Measurements from ENCODE around the gene LIX1. TPM values are rescaled to one million over a fixed set of nuclear protein-coding genes. Genes with fewer than 3 reads are reported as not detected.

The LIX1 gene
- total RNA-seq, 1 donor from 2014 or later: not detected

GRCh38 chr5:97136475-97136874 is 5.9 kb downstream of the LIX1 start:
- Mint-ChIP-seq H3K36me3 (ENCODE audit: low read depth) (no peaks in the 10 kb centered on the region), H3K4me3 (ENCODE audit: low read depth) (no peak overlapping the region), H3K27me3 (ENCODE audit: low read depth) (peaks cover 22% of the 10 kb centered on the region)

GRCh38 chr5:97135868-97136267 is 6.5 kb downstream of the LIX1 start:
- Mint-ChIP-seq H3K27ac (no peak overlapping the region), H3K36me3 (ENCODE audit: low read depth) (no peaks in the 10 kb centered on the region), H3K27me3 (ENCODE audit: low read depth) (peaks cover 19% of the 10 kb centered on the region), H3K4me1 (ENCODE audit: low read depth) (peaks cover 21% of the 10 kb centered on the region), H3K4me3 (ENCODE audit: low read depth) (no peak overlapping the region), H3K9me3 (no peaks in the 10 kb centered on the region)
- DNase-seq (ENCODE audit: low spot score): no peak
- intact Hi-C loops (cut with micrococcal nuclease): loop anchor here (2.0 to 5.0 kb wide), 2 partner anchors 41 to 204 kb away; no protein-coding TSS in a partner anchor

More at GRCh38 chr5:97136475-97136874, 5.9 kb downstream of the LIX1 start:
- DNase-seq (ENCODE audit: low spot score): no peak
- intact Hi-C loops (cut with micrococcal nuclease): loop anchor here (5.0 kb wide), 1 partner anchor 204 kb away; no protein-coding TSS in a partner anchor
- Mint-ChIP-seq H3K9me3 (no peaks in the 10 kb centered on the region), H3K27ac (no peak overlapping the region), H3K4me1 (ENCODE audit: low read depth) (peaks cover 18% of the 10 kb centered on the region)

- Mint-ChIP-seq H3K27me3 (ENCODE audit: low read depth) (peaks cover 13% of the 10 kb centered on the region), H3K27ac (no peak overlapping the region), H3K4me3 (ENCODE audit: low read depth) (no peak overlapping the region), H3K36me3 (ENCODE audit: low read depth) (no peaks in the 10 kb centered on the region), H3K9me3 (no peaks in the 10 kb centered on the region), H3K4me1 (ENCODE audit: low read depth) (peaks cover 21% of the 10 kb centered on the region)
- no peak for DNase-seq (ENCODE audit: low spot score)
- intact Hi-C loops (cut with micrococcal nuclease): loop anchor here (2.0 to 5.0 kb wide), 2 partner anchors 40 to 202 kb away; no protein-coding TSS in a partner anchor
Measured at GRCh38 chr5:97134634-97135033, 7.8 kb downstream of the LIX1 start.

- Mint-ChIP-seq H3K36me3 (ENCODE audit: low read depth) (no peaks in the 10 kb centered on the region), H3K9me3 (no peaks in the 10 kb centered on the region), H3K4me3 (ENCODE audit: low read depth) (no peak overlapping the region), H3K27me3 (ENCODE audit: low read depth) (peaks cover 17% of the 10 kb centered on the region), H3K27ac (no peak overlapping the region), H3K4me1 (ENCODE audit: low read depth) (peaks cover 24% of the 10 kb centered on the region)
- no peak for DNase-seq (ENCODE audit: low spot score)
- intact Hi-C loops (cut with micrococcal nuclease): no loop called here
Measured at GRCh38 chr5:97133101-97133500, 9.3 kb downstream of the LIX1 start.

GRCh38 chr5:97131921-97132320 is 10.5 kb downstream of the LIX1 start:
- H3K9me3 Mint-ChIP-seq: no peaks in the 10 kb centered on the region
- peaks cover 23% of the 10 kb centered on the region for H3K4me1 Mint-ChIP-seq (ENCODE audit: low read depth)
- intact Hi-C loops (cut with micrococcal nuclease): no loop called here
- no peak overlapping the region for H3K4me3 Mint-ChIP-seq (ENCODE audit: low read depth)
- H3K27ac Mint-ChIP-seq: no peak overlapping the region
- H3K27me3 Mint-ChIP-seq (ENCODE audit: low read depth): peaks cover 23% of the 10 kb centered on the region
- no peak for DNase-seq (ENCODE audit: low spot score)
- no peaks in the 10 kb centered on the region for H3K36me3 Mint-ChIP-seq (ENCODE audit: low read depth)

DNA sequence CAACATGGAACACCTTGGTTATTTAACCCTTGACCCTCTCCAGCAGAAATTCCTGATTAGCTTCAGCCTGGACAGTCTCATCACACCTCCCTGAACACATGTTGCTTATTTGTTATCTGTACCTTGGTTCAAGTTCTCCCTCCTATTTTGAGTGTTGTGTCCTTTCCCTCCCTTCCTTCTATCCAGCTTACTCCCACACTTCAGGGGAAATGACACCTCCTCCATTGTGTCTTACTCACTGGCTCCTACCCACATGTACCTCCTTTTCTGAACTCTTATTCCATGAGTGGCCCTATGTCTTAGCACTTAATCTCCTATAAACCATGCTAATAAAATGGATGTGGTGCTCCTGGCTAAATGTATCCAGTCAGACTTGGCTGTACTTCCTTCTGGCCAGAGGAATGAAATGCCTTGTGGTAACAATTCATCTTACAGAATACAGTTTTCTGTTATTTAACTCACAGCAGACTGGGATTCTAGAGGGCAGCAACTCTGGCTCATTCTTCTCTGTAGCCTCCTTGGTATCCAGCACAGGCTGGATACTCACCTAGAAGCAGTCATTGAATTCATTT is 11.2 kb downstream of the LIX1 start:
- intact Hi-C loops (cut with micrococcal nuclease): no loop called here

GRCh38 chr5:97127727-97128126 is 14.7 kb downstream of the LIX1 start:
- no peak for DNase-seq (ENCODE audit: low spot score)
- Mint-ChIP-seq H3K9me3 (no peaks in the 10 kb centered on the region), H3K36me3 (ENCODE audit: low read depth) (no peaks in the 10 kb centered on the region), H3K4me1 (ENCODE audit: low read depth) (peaks cover 7% of the 10 kb centered on the region), H3K4me3 (ENCODE audit: low read depth) (no peak overlapping the region), H3K27ac (no peak overlapping the region), H3K27me3 (ENCODE audit: low read depth) (peaks cover 41% of the 10 kb centered on the region)
- intact Hi-C loops (cut with micrococcal nuclease): no loop called here

More for the DNA sequence above, 11.2 kb downstream of the LIX1 start:
- no peak for DNase-seq (ENCODE audit: low spot score)
- Mint-ChIP-seq H3K4me3 (ENCODE audit: low read depth) (no peak overlapping the region), H3K27ac (no peak overlapping the region), H3K27me3 (ENCODE audit: low read depth) (peaks cover 25% of the 10 kb centered on the region), H3K4me1 (ENCODE audit: low read depth) (peaks cover 18% of the 10 kb centered on the region), H3K36me3 (ENCODE audit: low read depth) (no peaks in the 10 kb centered on the region), H3K9me3 (no peaks in the 10 kb centered on the region)

DNA sequence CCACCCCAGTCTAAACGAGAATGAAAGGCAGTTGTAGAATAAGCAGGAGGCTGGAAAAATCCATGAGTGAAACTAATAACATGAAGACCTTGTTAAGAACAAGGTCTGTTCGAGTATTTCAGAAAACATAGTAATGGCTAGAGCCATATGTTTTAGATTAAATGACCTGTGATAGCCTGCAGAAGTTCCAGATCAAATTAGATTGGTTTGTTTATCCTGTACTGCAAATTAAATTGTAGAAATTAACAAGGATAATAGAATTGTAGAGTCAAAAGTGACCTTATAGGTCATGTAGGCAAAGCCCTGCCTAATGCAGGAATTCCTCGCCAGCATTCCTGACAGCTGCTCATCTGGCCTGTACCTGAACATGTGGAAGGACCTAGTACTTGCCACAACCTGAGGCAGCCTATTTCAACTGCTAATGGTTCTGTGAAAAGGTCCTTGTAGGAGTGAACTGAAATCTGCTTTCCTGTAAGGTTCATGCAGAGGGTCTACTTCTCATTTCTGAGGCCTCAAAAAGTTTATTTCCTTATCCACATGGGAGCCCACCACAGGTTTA is 17.2 kb downstream of the LIX1 start:
- Mint-ChIP-seq H3K9me3 (no peaks in the 10 kb centered on the region), H3K4me3 (ENCODE audit: low read depth) (no peak overlapping the region), H3K36me3 (ENCODE audit: low read depth) (no peaks in the 10 kb centered on the region), H3K27me3 (ENCODE audit: low read depth) (peaks cover 40% of the 10 kb centered on the region), H3K27ac (no peak overlapping the region), H3K4me1 (ENCODE audit: low read depth) (peaks cover 3% of the 10 kb centered on the region)
- DNase-seq (ENCODE audit: low spot score): no peak
- intact Hi-C loops (cut with micrococcal nuclease): no loop called here

GRCh38 chr5:97124335-97124734 is 18.1 kb downstream of the LIX1 start:
- no peaks in the 10 kb centered on the region for H3K36me3 Mint-ChIP-seq (ENCODE audit: low read depth)
- intact Hi-C loops (cut with micrococcal nuclease): no loop called here
- peaks cover 3% of the 10 kb centered on the region for H3K4me1 Mint-ChIP-seq (ENCODE audit: low read depth)
- H3K27me3 Mint-ChIP-seq (ENCODE audit: low read depth): peaks cover 40% of the 10 kb centered on the region
- no peaks in the 10 kb centered on the region for H3K9me3 Mint-ChIP-seq
- no peak overlapping the region for H3K4me3 Mint-ChIP-seq (ENCODE audit: low read depth)
- no peak for DNase-seq (ENCODE audit: low spot score)
- H3K27ac Mint-ChIP-seq: no peak overlapping the region

DNA sequence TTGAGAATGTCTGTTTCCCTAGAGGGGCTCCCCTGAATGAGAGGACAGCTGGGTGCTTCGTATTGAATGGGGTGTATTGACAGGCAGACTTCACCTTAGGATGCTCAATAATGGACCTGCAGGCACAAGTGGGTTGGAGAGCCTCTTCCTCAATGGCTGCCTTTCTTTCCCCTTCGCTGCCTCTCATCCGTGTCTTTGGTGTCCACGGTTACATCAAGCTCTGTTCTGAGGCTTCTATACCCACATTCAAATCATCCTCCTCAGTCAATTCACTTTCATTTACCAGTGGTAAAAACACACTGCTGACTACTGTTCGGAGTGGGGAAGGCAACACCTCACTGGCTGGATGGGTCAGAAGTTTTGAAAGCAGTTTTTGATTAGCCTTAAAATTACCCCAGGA is 20.6 kb downstream of the LIX1 start:
- Mint-ChIP-seq H3K4me3 (ENCODE audit: low read depth) (no peak overlapping the region), H3K4me1 (ENCODE audit: low read depth) (no peaks in the 10 kb centered on the region), H3K9me3 (no peaks in the 10 kb centered on the region), H3K27me3 (ENCODE audit: low read depth) (peaks cover 34% of the 10 kb centered on the region), H3K36me3 (ENCODE audit: low read depth) (no peaks in the 10 kb centered on the region), H3K27ac (no peak overlapping the region)
- no peak for DNase-seq (ENCODE audit: low spot score)
- intact Hi-C loops (cut with micrococcal nuclease): no loop called here

GRCh38 chr5:97120195-97120594 is 22.2 kb downstream of the LIX1 start:
- no peak overlapping the region for H3K27ac Mint-ChIP-seq
- DNase-seq (ENCODE audit: low spot score): no peak
- H3K36me3 Mint-ChIP-seq (ENCODE audit: low read depth): no peaks in the 10 kb centered on the region
- H3K9me3 Mint-ChIP-seq: no peaks in the 10 kb centered on the region
- H3K4me1 Mint-ChIP-seq (ENCODE audit: low read depth): no peaks in the 10 kb centered on the region
- H3K4me3 Mint-ChIP-seq (ENCODE audit: low read depth): no peak overlapping the region
- H3K27me3 Mint-ChIP-seq (ENCODE audit: low read depth): peaks cover 26% of the 10 kb centered on the region
- intact Hi-C loops (cut with micrococcal nuclease): no loop called here

DNA sequence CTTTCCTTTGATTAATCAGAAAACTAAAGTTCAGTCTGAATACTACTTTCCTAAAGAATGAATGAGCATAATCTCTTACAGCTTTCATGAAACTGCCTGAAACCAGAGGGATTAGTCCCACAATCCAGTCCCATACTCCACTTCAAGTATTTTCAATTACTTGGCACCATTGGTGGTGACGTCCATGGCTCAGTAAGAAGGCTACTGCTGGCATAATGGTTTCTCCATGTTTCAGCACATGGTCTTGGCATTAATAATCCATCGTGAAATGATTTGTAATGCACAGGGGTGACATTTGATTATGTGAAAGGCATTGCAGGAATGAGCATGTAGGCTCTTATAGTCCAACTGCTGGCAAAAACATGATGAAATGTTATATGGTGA is 23.4 kb downstream of the LIX1 start:
- H3K4me1 Mint-ChIP-seq (ENCODE audit: low read depth): no peaks in the 10 kb centered on the region
- H3K27me3 Mint-ChIP-seq (ENCODE audit: low read depth): peaks cover 29% of the 10 kb centered on the region
- no peak overlapping the region for H3K4me3 Mint-ChIP-seq (ENCODE audit: low read depth)
- H3K27ac Mint-ChIP-seq: no peak overlapping the region
- H3K9me3 Mint-ChIP-seq: no peaks in the 10 kb centered on the region
- no peak for DNase-seq (ENCODE audit: low spot score)
- intact Hi-C loops (cut with micrococcal nuclease): no loop called here
- H3K36me3 Mint-ChIP-seq (ENCODE audit: low read depth): no peaks in the 10 kb centered on the region

- Mint-ChIP-seq H3K4me1 (ENCODE audit: low read depth) (no peaks in the 10 kb centered on the region), H3K27ac (no peak overlapping the region), H3K9me3 (no peaks in the 10 kb centered on the region), H3K4me3 (ENCODE audit: low read depth) (no peak overlapping the region), H3K27me3 (ENCODE audit: low read depth) (peaks cover 25% of the 10 kb centered on the region), H3K36me3 (ENCODE audit: low read depth) (no peaks in the 10 kb centered on the region)
- intact Hi-C loops (cut with micrococcal nuclease): no loop called here
- no peak for DNase-seq (ENCODE audit: low spot score)
Measured at GRCh38 chr5:97118261-97119006, 24.0 kb downstream of the LIX1 start.
